ENCODE data around the gene ROPN1L.
"Not testable (repeated sequence)": the region's sequence is repeated elsewhere in the genome, so short reads cannot be mapped to it uniquely, and the experiment has no call there.

ROPN1L gene

DNA sequence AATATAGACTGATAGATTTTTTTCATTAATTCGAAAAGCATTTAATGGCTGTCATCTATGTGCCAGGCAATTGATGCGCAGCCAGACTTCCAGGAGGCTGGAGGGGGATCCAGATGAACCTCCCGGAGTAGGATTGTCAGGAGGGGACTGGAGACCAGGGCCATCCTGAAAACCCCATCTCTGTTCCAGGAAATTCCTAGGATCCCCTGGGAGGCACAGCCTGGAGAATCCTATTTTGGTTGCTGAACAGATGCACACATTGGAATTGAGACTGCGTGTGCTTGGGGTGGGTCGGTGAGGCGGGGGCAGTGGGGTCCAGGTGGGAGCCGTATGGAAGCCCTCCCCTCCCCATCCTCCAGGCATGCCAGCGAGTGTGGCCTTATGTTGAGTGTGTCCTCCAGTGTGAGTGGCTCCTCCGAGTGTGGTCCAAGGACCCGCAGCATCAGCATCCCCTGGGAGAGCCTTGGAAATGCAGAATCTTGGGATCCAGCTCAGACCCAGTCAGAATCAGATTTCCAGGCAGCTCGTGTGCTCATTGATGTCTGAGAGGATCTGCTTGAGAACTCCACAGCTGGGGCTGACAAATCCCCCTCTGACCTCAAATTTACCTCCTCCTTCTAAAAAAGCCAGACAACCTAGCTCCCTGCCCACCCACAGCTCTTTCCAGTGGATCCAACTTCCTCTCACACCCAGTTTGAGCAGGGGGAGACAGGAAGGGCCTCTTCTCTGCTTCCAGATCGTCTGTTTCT is 38.7 kb downstream of the ROPN1L start:
- DNase-seq: no peak

DNA sequence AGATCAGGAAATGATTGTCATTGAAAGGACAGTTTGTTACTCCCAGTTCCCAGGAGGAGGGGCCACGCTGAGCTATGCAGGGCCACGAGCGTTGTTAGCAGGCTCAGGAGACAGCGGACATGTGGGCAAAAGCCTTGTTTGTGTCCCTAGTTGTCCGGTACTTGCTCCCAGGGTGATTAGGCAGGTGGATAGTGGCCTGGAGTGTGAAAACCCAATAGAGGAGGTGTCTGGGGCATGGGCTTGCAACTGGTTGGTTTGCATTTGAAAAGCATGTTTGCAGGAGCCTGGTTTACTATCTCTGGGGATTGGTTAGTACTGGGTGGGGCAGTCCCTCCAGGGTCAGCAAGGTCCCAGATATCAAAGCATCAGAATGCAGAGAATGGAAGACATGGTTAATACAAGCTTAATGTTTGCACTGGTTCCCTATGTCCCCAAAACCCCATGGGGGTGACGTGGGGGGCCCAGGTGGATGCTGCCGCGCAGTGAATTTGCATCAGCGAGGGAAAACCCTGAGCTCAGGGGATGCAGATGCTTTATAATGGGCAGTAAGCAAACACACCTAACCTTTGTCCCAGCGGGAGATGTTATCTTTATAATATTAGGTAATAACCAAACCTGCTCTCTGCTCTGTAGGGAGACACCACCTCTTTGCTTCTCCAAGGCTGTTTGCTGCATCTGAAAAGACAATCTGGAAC is 39.7 kb downstream of the ROPN1L start:
- no peak for DNase-seq

DNA sequence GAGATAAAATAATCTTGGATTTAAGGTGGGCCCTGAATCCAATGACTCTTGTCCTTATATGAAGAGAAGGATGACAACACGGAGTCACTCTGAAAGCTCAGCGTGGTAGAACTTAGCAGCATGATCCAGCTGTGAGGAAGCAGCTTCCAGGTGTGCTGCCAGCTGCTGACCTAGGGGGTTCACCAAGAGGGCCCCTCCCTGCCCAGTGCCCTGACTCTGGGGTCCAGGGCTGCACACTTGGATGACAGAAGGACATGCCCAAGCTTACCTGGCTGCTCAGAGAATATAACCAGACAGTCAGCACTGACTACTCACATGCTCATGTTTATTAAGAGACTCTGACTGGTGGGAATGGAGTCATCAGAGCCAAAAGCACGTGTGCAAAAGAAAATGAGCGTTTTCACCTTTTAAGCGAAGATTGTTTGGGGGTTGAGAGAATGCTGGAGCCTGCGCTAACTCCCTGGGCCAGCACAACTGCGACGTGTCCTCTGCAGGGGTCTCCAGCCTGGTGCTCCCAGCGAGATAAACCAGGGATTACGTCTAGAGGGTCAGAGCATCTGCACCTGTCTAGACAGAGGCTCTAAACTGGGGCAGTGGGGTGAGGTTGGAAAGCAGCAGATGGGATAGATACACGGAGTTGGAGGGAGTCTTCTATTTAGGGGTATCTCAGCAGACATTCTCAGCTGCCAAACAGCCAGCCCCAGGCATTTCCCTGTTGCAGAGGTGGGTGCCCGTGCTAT is 41.3 kb downstream of the ROPN1L start:
- no peak for DNase-seq

DNA sequence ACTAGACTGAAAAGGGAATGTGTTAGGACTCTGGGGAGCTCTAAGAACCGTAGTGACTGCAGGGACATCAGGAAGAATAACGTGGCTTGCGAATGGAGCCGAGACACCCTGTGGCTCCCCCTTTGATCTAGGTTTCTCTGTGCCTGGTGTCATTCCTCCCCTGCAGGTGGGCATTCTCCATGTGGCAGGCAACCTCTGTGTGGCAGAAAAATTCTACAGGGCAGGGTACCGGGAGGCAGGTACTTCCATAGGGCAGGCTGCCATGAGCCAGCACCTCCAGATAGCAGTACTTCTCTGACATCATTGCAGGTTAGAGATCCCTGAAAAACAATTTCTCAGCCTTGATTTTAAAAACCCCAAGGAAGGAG is 43.1 kb downstream of the ROPN1L start:
- DNase-seq: no peak

DNA sequence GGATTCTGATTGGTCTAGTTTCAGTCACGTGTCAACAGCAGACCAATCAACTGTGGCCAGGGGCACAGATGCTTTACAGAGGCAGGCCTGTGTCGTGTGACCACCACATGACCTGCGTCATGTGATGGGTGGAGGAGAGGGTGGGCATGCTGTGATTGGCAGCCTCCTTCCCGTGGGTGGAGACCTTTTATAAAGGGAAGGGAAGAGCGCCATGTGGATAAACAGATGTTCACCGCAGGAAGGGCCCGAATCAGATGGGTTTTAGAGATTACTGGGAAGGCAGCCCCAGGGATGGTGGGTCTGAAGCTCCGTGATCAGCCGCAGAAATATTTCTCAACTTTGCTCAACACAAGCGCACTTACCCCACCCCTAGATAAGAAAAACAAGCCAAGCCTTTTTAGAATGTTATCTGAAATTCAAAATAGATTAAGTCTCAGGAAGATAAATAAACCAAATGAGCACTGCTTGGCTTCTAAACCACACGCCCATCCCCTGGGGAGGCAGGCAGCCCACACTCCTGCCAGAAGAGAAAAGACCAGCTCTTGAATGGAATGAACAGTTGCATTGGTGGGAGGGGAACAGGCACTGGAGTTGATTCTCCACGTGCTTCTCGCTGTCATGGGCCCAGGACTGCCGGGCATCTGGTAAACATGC is 43.6 kb downstream of the ROPN1L start:
- no peak for DNase-seq

DNA sequence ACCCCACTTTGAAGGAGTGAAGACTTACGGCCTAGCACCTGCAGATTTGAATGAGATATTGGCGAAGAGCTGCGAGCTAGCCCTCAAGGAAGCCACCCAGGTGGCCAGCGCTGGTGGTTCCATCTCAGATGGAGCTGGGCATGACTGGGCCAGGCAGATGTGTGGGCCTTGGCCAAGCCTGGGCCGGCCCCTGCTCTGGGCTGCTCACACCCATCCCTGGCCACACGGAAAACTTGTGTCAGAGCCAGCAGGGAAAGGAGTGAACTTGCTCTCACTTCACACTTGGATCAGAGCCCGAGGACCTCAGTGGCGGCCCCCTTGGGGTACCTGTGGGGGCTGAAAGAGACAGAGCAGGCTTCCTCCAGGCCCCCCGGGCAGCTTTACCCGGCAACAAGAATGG is 44.2 kb downstream of the ROPN1L start:
- no peak for DNase-seq

DNA sequence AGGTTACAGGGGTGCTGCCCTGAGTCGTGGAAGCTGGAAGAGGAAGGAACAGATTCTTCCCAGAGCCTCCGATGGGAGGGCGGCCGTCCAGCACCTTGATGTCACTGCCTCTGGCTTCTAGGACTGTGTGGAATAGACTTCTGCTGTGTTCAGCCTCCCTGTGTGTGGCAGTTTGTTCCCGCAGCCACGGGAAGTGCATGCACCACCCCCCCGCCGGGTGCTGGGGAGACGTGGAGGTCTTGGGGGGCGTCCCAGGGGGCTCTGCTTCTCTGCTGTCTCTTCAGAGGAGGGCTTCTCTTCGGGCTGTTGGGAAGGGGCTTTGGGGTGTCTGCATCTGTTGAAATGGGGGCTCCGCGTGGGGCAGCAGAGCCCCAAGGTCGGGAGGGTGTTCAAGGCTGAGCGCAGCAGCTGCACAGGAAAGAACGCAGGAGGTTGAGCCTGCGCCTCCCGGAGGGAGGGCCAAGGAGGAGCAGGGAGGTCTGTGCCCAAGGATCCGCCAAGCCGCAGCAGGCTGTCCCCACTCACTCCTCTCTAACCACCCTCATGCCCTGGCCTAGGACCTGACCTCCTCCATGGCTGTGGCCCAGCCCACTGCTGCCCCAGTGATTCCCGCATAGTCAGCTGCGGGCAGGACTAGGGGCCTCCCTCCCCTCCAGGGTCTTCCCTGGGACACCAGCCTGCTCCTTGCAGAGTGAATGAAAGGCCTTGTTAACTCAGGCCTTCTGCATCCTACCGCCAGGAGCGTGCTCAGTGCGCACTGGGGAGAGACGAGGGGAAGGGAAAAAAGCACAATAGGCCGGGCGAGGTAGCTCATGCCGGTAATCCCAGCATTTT is 45.0 kb downstream of the ROPN1L start:
- DNase-seq: no peak

DNA sequence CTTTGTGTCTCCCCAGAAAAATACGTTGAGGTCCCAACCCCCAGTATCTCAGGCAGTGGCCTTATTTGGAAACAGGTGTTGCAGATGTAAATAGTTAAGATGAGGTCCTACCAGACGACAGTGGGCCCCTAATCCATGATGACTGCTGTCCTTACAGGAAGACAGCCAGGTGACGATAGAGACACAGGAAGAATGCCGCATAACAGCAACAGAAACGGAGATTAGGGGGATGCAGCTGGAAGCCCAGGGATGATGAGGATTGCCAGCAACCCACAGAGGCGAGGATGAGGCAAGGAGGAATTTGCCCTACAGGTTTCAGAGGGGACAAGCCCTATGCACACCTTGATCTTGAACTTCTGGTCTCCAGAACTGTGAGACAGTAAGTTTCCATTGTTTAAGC is 46.5 kb downstream of the ROPN1L start:
- no peak for DNase-seq

DNA sequence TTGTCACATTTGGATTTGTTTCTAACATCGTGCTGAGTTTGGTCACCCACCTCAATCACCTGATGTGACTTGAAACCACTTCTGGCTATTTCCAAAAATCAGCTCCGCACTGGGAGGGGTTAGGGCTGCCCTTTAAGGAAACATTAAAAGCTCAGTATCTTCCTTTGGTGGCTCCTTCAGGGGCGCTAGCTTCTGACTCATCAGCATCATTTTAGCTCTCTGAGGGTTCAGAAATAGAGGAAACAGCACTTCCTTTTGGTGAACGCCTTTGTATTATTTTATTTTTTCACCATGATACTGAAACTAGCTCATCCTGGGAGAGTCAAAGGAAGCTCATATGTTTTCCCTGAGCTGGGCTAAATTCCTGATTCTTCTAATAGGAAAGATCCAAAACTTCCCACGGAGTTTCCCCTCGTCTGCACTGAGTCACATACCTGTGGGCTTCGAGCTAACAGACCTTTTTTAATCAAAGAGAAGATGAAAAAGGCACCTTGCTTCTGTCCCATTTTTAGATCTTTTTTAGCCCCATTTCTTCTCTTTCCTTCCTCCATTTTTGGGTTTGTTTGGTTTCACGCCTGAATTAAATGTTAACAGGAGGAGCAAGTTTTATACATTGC is 48.2 kb downstream of the ROPN1L start:
- DNase-seq: no peak

DNA sequence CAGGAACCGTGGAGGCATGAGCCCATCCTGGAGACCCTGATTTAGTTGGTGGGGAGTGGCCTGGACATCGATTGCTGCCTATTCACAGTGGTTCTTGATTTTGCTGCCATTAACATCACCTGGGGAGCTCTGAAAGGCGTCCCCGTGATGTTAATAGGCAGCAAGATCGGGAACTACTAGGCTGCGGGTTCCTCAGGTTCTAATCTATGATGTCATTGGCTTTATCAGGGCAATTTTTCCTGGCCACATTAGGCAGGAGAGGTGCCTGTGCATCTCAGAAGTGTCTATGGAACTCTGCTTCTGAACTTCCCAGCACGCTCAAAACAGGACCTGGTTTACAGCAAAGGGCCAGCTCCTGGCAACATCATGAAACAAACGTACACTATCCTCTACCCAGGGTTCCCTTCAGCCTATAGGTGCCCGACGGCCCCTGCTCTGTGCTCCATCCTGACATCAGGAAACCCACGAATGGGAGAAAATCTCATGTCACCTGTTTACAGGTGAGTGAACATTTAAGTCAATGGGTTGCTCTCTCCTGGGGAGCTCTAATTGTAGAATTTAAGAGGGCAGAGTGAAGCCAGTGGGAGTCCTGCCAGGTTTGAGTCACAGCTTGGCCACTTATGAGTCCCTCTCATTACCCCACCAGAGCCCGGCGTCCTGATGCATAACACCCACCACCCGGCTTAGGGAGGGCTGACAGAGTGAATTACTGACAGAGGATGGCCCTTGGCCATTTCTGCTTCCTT is 49.4 kb downstream of the ROPN1L start:
- no peak for DNase-seq

DNA sequence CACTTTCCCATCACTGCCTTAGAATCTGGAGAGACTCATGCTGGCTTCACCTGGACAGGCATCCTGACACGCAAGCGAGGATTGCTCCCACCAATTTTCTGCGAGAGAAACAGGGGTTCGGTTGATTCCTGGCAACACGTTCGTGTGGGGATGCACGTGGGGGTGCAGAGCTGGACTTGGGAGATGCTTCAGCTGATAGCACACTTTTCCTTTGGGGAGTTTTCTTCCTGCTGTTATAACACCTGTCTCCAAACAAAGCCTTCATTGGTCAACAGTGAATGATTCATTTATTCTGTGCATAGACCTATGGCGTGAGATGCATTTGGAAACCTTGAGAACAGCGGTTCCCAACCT is 50.0 kb downstream of the ROPN1L start:
- no peak for DNase-seq

DNA sequence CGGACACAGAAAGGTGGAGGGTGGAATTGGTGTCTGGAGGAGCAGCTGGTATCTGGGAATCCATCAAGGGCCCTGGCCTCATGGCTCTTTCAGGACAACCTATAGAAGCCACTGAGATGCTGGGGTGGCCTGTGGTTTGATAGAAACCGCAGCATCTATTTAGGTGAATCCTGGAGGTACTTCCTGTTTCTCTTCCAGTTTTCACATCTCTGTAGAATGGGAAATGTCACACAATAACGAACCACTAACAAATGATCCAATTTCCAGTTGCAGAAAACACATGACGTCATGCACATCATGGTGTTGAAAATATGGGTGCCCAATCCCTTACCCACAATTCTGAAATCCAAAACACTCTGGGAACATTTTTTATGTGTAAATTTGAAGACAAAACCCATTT is 52.2 kb downstream of the ROPN1L start:
- DNase-seq: no peak

DNA sequence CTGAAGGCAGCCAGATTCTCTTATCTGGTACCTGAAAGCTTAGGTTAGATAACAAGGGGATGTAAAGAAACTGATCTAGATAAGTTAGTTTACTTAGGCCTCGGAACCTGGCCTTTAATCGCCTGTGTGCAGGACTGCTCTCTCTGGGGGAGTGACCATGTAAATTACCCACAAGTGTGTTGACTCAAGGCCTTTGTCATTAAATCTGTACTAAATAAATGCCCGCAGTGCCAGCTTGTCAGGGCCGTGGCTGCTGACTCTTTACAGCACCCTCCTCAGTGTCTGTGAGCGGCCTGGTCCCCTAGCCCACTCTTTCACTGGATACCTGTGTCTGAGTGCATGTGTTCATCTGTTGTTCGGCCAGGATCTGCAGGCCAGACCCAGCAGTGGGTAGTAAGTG is 52.8 kb downstream of the ROPN1L start:
- DNase-seq: not testable (repeated sequence)

DNA sequence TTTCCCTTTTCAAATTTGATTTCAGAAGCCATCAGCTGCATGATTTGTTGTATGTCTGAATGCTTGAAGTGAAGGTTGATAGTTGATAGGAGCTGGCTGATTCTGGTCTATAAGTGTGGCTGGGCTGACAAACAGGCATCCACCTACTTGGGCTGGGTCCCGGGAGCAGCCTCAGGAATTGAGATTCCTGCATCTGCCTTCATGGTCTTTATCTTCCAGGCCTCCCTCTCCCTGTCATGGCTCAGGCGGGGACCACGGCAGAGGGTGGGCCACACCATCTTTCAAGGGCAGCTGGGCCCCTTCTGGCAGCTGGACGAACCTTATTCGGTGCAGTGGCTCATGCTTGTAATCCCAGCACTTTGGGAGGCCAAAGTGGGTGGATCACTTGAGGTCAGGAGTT is 55.9 kb downstream of the ROPN1L start:
- DNase-seq: no peak

DNA sequence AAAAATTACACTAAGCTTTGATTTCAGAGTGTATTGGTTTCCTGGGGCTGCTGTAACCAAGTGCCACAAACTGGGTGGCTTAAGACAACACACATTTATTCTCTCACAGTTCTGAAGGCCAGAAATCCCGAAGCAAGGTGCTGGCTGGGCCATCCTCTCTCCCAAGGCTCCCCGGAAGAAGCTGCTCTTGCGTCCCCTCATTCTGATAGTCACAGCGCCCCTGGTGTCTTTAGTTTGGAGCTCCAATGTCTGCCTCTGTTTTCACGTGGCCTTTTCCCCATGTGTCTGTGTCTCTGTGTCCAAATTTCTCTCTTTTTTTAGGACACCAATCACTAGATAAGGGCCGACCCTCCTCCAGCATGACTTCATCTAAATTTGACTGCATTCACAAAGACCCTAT is 56.7 kb downstream of the ROPN1L start:
- DNase-seq: no peak

DNA sequence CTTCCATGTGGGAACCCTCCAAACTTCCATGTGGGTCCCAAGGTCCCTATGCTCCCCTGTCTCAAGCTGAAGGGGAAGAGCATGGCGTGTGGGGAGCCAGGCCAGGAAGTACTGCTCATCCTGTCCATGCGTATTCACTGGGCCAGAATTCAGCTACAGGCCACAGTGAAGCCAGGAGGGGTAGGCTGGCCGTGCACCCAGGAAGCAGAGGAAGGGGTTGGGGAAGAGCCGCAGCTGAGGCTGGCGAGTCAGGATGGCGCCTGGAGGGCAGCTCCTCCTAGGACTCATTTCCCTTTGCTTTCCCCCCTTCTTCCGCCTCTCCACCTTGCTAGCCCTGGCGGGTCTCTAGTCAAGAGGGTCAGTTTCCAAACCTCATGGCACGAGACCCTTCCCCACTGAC is 57.4 kb downstream of the ROPN1L start:
- DNase-seq: no peak

DNA sequence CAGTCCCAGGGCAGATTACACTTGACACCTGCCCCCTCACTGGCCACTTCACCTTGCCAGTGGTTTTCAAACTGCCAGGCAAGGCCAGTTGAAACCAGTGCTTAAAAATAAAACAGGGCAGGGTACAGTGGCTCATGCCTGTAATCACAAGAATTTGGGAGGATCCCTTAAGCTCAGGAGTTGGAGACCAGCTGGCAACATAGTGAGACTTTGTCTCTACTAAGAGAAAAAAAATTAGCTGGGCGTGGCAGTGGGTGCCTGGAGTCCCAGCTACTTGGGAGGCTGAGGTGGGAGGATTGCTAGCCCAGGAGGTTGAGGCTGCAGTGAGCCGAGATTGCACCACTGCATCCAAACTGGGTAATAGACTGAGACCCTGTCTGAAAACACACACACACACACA is 58.1 kb downstream of the ROPN1L start:
- no peak for DNase-seq

DNA sequence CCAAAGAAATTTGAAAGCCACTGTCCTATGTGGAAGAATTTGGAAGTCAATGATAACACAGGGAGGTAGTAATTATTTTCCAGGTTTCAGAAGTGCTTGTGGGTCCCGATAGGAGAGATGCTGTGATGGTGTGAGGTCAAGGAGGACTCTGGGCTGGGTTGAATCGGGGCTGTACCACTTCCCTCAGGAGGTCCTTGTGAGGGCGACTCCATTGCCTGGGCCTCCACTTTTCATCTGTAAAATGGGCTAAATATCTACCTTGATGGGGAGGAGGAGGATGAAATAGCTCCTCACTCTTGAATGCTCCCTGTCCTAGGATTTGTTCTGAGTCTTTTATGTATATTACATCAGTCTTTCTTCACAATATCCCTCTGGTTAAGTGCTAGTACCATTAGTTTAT is 59.0 kb downstream of the ROPN1L start:
- DNase-seq: no peak

DNA sequence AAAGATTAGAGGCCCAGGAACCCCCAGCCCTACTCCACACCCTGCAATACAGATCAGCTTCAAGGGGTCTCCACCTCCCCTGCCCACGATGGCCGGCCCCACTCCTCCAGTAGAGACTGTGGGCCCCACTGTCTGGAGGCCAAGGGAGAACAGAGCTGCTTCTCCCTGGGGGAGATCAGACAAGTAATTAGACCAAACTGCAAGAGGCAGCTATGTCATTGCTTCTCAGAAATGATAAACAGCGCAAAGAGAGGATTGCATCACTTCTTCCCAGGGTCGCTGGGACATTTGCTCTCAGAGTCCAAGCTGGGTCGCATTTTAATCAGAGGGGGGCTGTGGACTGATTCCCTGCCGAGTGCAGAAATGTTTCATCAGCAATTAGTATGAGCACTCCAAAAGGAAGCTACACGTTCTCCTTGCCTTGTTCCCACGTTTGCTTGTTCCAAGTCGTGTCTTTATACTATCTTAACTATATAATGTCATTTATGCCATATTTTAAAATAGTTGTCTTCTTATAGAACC is 59.9 kb downstream of the ROPN1L start:
- no peak for DNase-seq

DNA sequence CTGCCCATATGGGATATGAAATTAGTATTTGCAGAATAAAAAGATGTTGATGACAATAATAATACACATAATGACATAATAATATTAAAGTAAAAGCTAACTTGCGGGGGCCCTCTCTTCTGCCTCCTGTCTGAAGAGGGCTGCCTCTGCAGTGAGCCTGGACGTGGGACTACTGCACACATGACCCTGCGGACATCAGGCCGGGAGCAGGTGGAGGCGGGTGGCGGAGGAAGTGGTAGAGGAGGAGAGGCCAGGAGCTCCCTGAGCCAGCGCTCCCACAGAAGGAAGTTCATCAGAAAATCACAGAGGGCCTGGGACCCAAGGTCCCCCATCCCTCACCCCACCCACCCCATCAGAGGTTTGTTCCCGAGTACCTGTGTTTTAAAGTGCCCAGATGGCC is 60.5 kb downstream of the ROPN1L start:
- DNase-seq: no peak

DNA sequence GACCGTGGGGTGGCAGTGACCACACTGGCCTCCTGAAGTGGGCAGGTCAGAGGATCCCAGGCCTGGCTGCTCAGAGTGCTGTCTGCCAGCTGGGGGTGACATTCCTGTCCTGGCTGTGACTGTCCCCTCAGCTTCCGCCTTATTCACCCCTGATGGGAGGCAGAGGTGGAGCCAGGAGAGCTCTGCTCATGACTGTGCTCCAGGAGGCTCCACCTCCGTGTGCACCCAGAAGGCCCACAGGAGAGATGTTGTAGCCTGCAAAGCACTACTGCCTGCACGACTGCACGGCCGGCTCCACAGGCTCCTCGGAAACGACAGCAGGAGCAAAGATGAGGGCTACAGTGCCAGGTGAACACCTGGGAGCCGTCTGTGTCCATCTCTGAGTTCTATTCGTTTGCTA is 60.9 kb downstream of the ROPN1L start:
- DNase-seq: no peak

All from C1 segment of cervical spinal cord (tissue), 14 donors.